ENCODE measurements around the gene PAX8.

GRCh38 chr2:113216321-113216720 is 62.4 kb downstream of the PAX8 start:
- TF ChIP-seq POLR2AphosphoS5 (IDR thresholded peaks at IDR 0.05; ENCODE audit: borderline replicate concordance, low read depth, low read length) = no peak
- TF ChIP-seq EZH2 (IDR thresholded peaks at IDR 0.05) = no peak
- TF ChIP-seq FOXP2 (optimal IDR thresholded peaks at IDR 0.05; ENCODE audit: control extremely low read depth, extremely low read length, insufficient read depth) = no peak

Data from SK-N-MC (cell line).